Stimulated activated naive CD4-positive, alpha-beta T cell treated with Interleukin-2 at 50 U/mL for 16 hours (primary cell): ENCODE measurements around the gene HSP90AA1.
"Not testable (repeated sequence)": the region's sequence is repeated elsewhere in the genome, so short reads cannot be mapped to it uniquely, and the experiment has no call there.

ENCODE experiments used
- DNase-seq: peaks from one replicate; lab custom pipeline; 2025; lab: John Stamatoyannopoulos, UW

The HSP90AA1 gene

GRCh38 chr14:102094101-102094500 is 7.3 kb upstream of the HSP90AA1 start:
- DNase-seq: no peak

DNA sequence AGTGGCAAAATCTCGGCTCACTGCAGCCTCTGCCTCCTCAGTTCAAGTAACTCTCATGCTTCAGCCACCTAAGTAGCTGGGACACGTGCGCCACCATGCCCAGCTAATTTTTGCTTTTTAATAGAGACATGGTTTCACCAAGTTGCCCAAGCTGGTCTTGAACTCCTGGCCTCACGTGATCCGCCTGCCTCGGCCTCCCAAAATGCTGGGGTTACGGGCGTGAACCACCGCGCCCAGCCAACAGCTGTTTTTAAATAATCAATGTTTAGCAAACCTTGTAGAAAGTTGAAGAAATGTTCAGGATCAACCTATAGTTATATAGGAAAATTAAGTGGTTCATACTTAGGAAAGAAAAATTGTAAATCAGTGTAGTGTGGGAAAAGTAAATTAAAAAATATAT is 6.0 kb upstream of the HSP90AA1 start:
- no peak for DNase-seq

- no peak for DNase-seq
Measured at GRCh38 chr14:102090713-102091112, 3.9 kb upstream of the HSP90AA1 start.

- no peak for DNase-seq
Measured at GRCh38 chr14:102089621-102090343, 2.9 kb upstream of the HSP90AA1 start.

GRCh38 chr14:102088012-102088792 is 1.4 kb upstream of the HSP90AA1 start:
- peak; percentile 54 for DNase-seq

- DNase-seq: no peak
Measured at GRCh38 chr14:102087762-102088011, 843 bp upstream of the HSP90AA1 start.

DNA sequence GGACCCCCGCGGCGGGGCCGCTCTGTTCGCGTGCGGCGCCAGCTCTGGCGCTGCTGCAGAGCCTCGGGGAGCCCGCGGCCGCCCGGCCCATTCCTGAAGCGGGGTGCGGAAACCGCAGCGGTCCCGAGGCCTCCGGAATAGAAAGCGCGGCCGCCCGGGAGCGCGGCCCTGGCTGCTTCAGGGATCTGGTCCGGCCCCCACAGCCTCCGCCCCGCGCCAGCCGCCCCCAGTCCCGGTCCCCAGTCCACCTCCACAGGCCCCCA is 204 bp downstream of the HSP90AA1 start:
- no peak for DNase-seq

DNA sequence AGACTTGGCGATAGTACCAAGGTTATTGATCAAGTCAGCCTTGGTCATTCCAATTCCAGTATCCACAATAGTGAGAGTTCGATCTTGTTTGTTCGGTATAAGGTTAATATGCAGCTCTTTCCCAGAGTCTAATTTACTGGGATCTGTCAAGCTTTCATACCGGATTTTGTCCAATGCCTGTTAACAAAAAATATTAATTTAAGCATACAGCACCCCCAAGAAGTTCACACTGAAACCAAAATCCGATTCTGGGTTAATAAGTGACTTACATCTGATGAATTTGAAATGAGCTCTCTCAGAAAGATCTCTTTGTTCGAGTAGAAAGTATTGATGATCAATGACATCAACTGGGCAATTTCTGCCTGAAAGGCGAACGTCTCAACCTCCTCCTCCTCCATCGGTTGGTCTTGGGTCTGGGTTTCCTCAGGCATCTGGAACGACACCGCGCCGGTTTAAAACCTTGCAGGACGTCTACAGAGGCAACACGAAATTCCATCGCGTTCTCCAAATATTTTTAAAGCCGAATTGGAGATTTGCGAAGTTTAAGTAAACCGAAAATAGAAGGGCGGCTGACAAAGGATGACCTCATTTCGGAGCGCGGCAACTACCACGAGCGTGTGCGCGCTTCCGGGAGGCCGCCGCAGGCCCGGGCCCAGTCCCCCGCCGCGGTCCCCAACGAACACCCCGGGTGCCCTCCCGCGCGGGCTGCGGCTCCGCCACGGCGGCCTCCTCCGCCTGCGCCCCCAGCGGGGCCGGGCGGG is 716 bp downstream of the HSP90AA1 start:
- DNase-seq: peak; percentile 67

GRCh38 chr14:102085488-102085887 is 1.4 kb downstream of the HSP90AA1 start:
- no peak for DNase-seq

DNA sequence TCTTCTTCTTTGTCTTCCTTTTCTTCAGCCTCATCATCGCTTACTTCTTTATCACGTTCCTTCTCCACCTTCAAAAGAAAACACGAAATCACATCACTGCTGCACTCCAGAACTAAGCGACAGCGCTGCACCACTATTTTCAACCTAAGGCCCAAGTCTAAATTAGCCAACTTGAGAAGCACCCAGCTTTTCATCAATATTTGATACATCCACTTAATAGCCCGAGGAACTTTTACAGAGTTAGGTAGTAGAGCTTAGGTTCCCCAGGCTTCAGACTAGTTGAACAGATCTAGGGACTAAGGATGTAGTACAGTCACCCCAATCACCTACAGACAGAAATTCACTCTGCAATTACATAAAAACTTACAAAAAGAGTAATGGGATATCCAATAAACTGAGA is 1.9 kb downstream of the HSP90AA1 start:
- DNase-seq: no peak

DNA sequence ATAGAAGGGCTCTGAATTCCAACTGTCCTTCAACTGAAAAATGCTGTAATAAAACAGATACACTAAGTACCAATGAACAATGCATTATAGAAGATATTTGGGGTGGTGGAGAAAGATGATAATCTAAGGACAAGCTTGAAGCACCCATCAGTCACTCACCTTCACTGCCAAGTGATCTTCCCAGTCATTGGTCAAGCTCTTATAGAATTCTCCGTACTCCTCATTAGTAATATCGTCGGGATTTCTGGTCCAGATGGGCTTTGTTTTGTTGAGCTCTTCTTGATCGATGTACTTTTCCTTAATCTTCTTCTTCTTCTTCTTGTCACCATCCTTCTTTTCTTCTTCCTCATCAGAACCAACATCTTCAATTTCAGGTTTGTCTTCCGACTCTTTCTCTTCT is 2.3 kb downstream of the HSP90AA1 start:
- not testable (repeated sequence) for DNase-seq

DNA sequence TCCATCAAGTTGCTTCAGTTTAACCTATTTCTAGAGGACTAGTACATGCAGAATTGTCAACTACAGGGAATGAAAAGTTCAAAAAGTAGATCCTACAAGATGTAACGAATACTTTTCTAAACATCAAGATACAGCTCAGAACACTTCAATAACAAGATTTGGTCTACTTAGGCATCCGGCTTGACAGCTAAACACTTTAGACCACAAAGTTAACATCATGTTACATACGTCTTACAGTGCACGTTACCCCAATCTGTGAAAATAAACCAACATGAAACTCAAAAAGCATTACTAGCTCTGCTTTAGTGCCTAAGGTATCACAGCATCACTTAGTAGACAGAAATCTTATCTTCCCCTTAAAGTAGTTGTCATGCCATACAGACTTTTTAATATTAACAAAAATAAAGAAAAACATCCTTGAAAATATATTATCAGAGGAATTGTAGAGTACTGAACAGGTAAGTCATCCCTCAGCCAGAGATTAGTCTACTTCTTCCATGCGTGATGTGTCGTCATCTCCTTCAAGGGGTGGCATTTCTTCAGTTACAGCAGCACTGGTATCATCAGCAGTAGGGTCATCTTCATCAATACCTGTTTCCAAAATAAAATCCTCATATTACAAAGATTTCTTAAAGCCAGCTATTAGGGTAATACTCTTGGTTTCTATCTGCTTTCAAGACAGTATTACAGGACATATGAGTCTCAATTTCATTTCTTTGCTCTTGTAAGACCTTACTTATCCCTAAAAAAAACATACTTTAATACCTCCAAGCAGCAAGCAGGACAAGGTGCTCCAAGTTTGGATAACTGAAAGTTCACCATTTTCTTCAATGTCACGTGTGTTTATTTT is 5.4 kb downstream of the HSP90AA1 start:
- no peak for DNase-seq

DNA sequence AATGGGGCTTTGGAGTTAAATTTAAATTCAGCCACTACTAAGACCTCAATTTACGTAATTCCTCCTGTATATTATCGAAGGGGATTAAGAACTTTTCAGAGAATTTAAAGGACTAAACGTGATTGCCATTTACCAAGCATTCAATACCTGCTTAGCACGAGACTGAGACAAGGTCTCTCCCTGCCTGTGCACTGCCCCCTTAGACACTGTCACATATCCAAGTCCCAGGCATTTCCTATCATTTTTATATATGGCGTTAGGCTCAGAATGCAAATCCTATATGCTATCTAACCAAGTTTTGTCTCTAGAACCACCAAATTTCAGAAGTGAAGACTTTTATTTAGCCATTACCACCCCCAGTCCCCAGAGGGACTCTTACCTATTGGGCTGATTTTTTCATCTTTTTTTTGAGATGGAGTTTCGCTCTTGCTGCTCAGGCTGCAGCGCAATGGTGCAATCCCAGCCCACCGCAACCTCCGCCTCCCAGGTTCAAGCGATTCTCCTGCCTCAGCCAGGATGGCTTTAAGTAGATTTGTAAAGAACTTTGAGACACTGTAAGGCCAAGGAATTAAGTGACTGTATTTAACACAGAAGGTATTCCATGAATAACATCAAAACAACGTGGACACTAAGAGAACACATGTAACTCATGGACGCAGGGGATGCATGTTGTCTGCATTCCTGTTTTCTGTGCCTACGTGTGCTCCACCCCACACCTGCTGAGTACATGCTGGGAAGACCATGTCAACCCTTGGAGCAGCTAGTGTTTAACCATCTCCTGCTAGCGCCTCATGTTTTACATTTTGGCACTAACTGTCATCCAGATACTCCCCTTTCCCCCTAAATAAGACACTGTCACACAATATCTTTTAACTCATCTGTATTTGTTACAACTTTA is 6.4 kb downstream of the HSP90AA1 start:
- DNase-seq: no peak

- DNase-seq: no peak
Measured at GRCh38 chr14:102079700-102079979, 7.2 kb downstream of the HSP90AA1 start.

- DNase-seq: no peak
Measured at GRCh38 chr14:102078831-102079699, 7.8 kb downstream of the HSP90AA1 start.

DNA sequence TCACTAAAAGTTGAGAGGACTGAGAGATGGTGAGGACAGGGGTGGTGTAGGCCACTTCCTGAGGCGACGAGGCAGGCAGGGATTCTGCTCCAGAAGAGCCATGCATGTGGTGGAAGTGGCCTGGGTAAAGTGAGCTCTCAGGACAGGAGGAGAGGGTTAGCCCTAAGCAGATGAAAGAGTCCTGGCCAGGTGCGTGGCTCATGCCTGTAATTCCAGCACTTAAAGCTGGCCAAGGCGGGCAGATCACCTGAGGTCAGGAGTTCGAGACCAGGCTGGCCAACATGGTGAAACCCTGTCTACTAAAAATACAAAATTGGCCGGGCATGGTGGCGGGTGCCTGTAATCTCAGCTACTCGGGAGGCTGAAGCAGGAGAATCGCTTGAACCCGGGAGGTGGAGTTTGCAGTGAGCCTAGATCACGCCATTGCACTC is 8.5 kb downstream of the HSP90AA1 start:
- DNase-seq: not testable (repeated sequence)

- no peak for DNase-seq
Measured at GRCh38 chr14:102077382-102077709, 9.5 kb downstream of the HSP90AA1 start.

- no peak for DNase-seq
Measured at GRCh38 chr14:102075155-102075554, 11.7 kb downstream of the HSP90AA1 start.

- no peak for DNase-seq
Measured at GRCh38 chr14:102074415-102074964, 12.4 kb downstream of the HSP90AA1 start.

DNA sequence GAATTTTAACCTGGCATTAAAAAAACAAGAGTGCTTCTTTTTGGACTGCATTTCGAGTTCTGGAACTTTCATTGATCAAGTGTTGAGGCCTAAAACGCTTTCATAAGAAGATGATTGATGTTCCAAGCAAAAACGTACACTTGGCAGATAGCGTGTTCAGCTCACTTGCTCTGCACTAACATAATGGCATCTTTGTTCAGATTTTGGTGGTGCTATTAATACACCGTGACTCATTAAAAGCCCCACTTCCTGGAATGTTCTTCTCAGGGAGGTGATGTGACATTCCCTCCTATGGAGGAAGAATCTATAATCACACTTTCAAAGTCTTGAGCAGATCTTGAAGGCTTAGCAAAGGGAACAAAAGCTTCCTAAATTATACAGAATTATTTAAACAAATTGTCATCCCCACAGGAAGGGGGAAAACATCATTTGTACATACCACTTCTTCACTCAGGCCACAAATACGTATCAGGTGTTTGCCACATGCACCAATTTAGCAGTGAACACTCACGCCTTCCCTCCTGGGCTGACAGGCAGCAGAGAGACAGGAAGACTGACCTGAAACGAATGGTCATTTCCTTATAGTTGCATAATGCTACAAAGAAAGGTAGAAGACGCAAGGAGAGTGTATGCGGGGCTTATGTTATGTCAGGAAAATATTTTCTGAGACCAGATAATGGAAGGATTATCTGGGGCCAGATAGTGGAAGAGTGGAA is 15.4 kb downstream of the HSP90AA1 start:
- no peak for DNase-seq
